ENCODE measurements around the gene NAALADL2. TPM values are rescaled to one million over a fixed set of nuclear protein-coding genes. Genes with fewer than 3 reads are reported as not detected.

The NAALADL2 gene
- polyA plus RNA-seq, 1 donor from 2014 or later, result 1.6 TPM

GRCh38 chr3:175702956-175703355, 843.8 kb downstream of the NAALADL2 start:
- Histone ChIP-seq H3K79me2 (replicated peaks; ENCODE audit: insufficient read depth, low read length) (no peaks in the 10 kb centered on the region), H3K27me3 (ENCODE audit: insufficient read depth, low read depth, low read length) (no peaks in the 10 kb centered on the region), H3K9me3 (ENCODE audit: low read length) (no peaks in the 10 kb centered on the region), H3K4me2 (ENCODE audit: low read length) (no peak overlapping the region), H2AFZ (ENCODE audit: low read depth, low read length) (no peak overlapping the region), H3F3A (ENCODE audit: insufficient read depth, low read length, poor library complexity, severe bottlenecking) (no peaks in the 10 kb centered on the region), H3K9me2 (ENCODE audit: insufficient read depth, low read length) (no peaks in the 10 kb centered on the region), H3K9ac (ENCODE audit: low read length) (no peak overlapping the region), H3K27ac (ENCODE audit: low read length) (no peak overlapping the region), H3K36me3 (ENCODE audit: insufficient read depth, low read length) (no peaks in the 10 kb centered on the region), H4K20me1 (ENCODE audit: insufficient read depth) (no peaks in the 10 kb centered on the region), H3K4me3 (ENCODE audit: low read length) (no peak overlapping the region)
- TF ChIP-seq POLR2AphosphoS5 (IDR thresholded peaks at IDR 0.05) (no peak), TAF1 (IDR thresholded peaks at IDR 0.05; ENCODE audit: low read depth) (no peak), RAD21 (conservative IDR thresholded peaks at IDR 0.05) (no peak), EP300 (conservative IDR thresholded peaks at IDR 0.05; ENCODE audit: poor library complexity, severe bottlenecking) (no peak), REST (IDR thresholded peaks at IDR 0.05; ENCODE audit: borderline replicate concordance) (no peak), EZH2 (IDR thresholded peaks at IDR 0.05; ENCODE audit: borderline replicate concordance, insufficient read depth, low read length, poor library complexity, severe bottlenecking) (no peak), CTCF (IDR thresholded peaks at IDR 0.05; ENCODE audit: poor library complexity, severe bottlenecking) (no peak), MXI1 (conservative IDR thresholded peaks at IDR 0.05; ENCODE audit: poor library complexity, severe bottlenecking) (no peak), SMC3 (conservative IDR thresholded peaks at IDR 0.05; ENCODE audit: poor library complexity) (no peak)

- no peaks in the 10 kb centered on the region for H3K9me3 ChIP-seq (ENCODE audit: low read length)
- H4K20me1 ChIP-seq (ENCODE audit: insufficient read depth), result no peaks in the 10 kb centered on the region
- H3K4me2 ChIP-seq (ENCODE audit: low read length), result no peak overlapping the region
- no peaks in the 10 kb centered on the region for H3K79me2 ChIP-seq (replicated peaks; ENCODE audit: insufficient read depth, low read length)
- TF ChIP-seq EP300 (conservative IDR thresholded peaks at IDR 0.05; ENCODE audit: poor library complexity, severe bottlenecking) (no peak), MXI1 (conservative IDR thresholded peaks at IDR 0.05; ENCODE audit: poor library complexity, severe bottlenecking) (no peak), POLR2AphosphoS5 (IDR thresholded peaks at IDR 0.05) (no peak), RAD21 (conservative IDR thresholded peaks at IDR 0.05) (no peak), CTCF (IDR thresholded peaks at IDR 0.05; ENCODE audit: poor library complexity, severe bottlenecking) (no peak), REST (IDR thresholded peaks at IDR 0.05; ENCODE audit: borderline replicate concordance) (no peak), TAF1 (IDR thresholded peaks at IDR 0.05; ENCODE audit: low read depth) (no peak), EZH2 (IDR thresholded peaks at IDR 0.05; ENCODE audit: borderline replicate concordance, insufficient read depth, low read length, poor library complexity, severe bottlenecking) (no peak), SMC3 (conservative IDR thresholded peaks at IDR 0.05; ENCODE audit: poor library complexity) (no peak)
- H3K27ac ChIP-seq (ENCODE audit: low read length), result no peak overlapping the region
- H3K4me3 ChIP-seq (ENCODE audit: low read length), result no peak overlapping the region
- H3F3A ChIP-seq (ENCODE audit: insufficient read depth, low read length, poor library complexity, severe bottlenecking), result no peaks in the 10 kb centered on the region
- H3K36me3 ChIP-seq (ENCODE audit: insufficient read depth, low read length), result no peaks in the 10 kb centered on the region
- H3K9ac ChIP-seq (ENCODE audit: low read length), result no peak overlapping the region
- no peaks in the 10 kb centered on the region for H3K9me2 ChIP-seq (ENCODE audit: insufficient read depth, low read length)
- no peak overlapping the region for H2AFZ ChIP-seq (ENCODE audit: low read depth, low read length)
- H3K27me3 ChIP-seq (ENCODE audit: insufficient read depth, low read depth, low read length), result no peaks in the 10 kb centered on the region
Measured at GRCh38 chr3:175704366-175705055, 845.4 kb downstream of the NAALADL2 start.
